Stimulated activated CD4-positive, alpha-beta T cell treated with anti-CD3 and anti-CD28 coated beads, Interleukin-15, amount 100 ng/mL, for 24 hours (primary cell): ENCODE data around the gene PNLDC1.

Source experiments
- DNase-seq: peaks from one replicate; pipeline ENCODE4 v3.0.0-alpha.2; 2020

The PNLDC1 gene

GRCh38 chr6:159858259-159858658, 58.2 kb downstream of the PNLDC1 start:
- DNase-seq = no peak

DNA sequence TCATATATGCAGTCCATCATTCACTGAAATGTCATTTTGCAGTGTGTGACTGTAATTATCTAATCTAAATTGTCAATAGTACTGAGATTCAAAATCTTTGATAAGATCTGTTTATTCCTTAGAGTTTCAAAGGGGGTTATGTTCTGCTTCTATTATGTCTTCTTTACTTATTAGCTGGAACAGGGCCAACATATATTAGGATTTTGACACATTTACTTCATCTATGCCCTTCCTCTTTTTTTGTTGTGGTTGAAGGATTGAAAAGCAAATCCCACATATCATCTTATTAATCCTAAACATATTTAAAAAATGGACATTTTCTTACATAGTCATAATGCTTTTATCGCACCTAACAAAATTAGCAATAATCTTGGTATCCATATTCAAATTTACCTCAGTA, 60.4 kb downstream of the PNLDC1 start:
- no peak for DNase-seq

GRCh38 chr6:159862103-159862502, 62.0 kb downstream of the PNLDC1 start:
- DNase-seq = no peak

DNA sequence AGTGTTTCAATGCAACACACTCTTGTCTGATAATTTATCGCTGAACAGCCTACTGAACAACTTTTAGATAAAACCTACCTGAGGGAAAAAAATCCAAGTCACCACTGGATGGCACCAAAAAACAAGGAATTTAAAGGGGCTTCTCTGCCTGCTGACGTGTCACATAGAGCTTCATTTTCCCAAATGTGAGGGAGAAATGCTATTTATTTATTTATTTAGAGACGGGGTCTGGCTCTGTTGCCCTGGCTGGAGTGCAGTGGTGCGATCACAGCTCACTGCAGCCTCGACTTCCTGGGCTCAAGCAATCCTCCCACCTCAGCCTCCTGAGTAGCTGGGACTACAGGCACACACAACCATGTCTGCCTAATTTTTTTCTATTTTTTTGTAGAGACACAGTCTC, 63.3 kb downstream of the PNLDC1 start:
- peak; percentile 24 for DNase-seq

DNA sequence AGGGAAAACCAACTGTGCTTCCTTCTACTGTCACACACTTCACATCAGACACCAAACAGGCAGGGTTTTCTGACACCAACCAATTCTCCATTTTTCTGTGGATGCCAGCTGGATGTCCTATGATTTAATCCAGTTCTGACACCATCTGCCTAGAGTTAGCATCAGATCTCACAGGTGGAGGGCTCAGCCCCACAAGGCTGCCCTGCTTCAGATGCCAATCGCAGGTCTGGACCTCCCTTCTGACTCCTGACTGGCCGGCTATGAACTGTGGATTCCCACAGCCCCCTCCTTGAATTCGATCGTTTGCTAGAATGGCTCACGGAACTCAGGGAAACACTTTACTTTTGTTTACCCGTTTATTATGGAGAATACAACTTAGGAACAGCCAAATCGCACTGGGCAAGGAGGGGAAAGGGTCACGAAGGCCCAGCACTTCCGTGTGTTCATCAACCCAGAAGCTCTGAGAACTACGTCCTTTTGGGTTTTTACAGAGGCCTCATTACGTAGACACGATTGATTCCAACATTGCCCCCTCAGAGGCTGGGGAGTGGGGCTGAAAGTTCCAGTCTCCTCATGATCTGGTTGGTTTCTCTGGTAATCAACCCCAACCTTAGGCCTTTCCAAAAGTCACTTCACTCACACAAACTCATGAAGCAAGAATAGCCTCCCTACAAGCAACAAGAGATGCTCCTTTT, 65.3 kb downstream of the PNLDC1 start:
- DNase-seq = no peak

DNA sequence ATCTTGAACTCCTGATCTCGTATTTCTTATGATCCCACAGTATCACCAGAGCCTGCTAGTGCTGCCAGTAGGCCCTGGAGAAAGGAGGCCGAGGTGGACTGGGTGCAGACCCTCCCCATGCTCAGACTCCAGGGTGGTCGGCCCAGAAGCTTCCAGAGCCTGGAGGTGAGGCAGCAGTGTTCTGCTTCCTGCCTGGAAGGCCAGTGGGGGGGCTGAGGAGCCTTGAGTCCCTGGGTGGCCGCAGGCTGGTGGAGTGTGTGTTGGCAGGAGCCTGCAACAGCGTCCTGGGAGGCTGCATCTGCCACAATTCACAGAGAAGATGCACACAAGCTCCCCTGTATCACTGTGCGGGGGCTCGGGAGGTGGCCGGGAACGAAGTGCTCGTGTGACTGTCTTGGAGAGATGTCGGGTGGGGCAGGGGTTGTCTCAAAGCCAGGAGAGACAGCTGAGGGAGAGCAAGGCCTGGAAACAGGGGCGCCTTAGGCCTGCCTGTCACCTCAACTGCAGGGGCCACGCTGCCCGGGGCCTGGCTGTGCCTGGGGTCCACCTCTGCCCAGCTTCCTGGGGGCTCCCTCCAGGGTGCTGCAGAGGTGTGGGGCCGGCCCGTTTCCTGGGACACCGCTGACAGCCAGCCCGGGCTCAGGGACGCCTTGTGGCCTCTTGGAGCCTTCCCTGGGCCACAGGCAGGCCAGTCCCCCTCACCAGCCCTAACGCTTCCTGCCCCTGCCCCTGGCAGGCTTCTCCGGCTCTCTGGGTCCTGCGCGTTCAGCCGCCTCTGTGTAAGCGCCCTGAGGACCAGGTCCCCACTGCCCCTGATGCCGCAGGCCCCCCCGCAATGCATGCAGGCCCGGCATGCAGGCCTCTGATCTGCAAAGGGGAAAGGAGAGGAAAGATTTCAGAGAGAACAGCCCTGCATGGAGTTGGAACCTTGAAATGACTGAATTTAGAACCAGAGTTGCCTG, 66.5 kb downstream of the PNLDC1 start:
- no peak for DNase-seq
